Tibial artery (tissue), 4 donors: Measurements from ENCODE around the gene TIGAR.

Experiments
- DNase-seq, 2 donors: peaks; one replicate each; pipeline ENCODE4 v3.0.0-alpha.2; 2019
- H3K27ac ChIP-seq, 2 donors: fragments of 200-600 bp; sonication (generic) in 1 of 2; 1 replicate in 1 of 2; 2 replicates in 1 of 2; pipeline ENCODE4 v1.5.1; 2018 to 2019; ENCODE audit warnings: mild to moderate bottlenecking in 1 of 2
- H3K27me3 ChIP-seq, 2 donors: fragments of 200-600 bp; sonication (generic) in 1 of 2; one replicate each; pipeline versions ENCODE4 v1.5.1 to v1.6.0; 2016 to 2019
- H3K36me3 ChIP-seq, 3 donors: fragments of 200-600 bp; sonication (generic) in 2 of 3; one replicate each; pipeline ENCODE4 v1.5.1; 2016 to 2019; ENCODE audit warnings: mild to moderate bottlenecking in 2 of 3
- H3K4me1 ChIP-seq, 4 donors: fragments of 200-600 bp; sonication (generic) in 2 of 4; 1 replicate in 3 of 4; 2 replicates in 1 of 4; pipeline ENCODE4 v1.5.1; 2016 to 2019
- H3K4me3 ChIP-seq, 2 donors: fragments of 200-600 bp; sonication (generic) in 1 of 2; 1 replicate in 1 of 2; 2 replicates in 1 of 2; pipeline ENCODE4 v1.5.1; 2018 to 2019; ENCODE audit warnings: mild to moderate bottlenecking in 2 of 2
- H3K9me3 ChIP-seq, 3 donors: fragments of 200-600 bp; sonication (generic) in 1 of 3; one replicate each; pipeline ENCODE4 v1.5.1; 2016 to 2019
- intact Hi-C: fragments of 100-400 bp; cut with DNase I; formaldehyde crosslinking; loops from one replicate; pipeline ENCODE4 v1.15.0; 2023; ENCODE audit warnings: low total_unique reads
- TF ChIP-seq, protein P1 (sequence below), 2 experiments: fragments of 200-600 bp in 1 of 2; fragments of 450-650 bp in 1 of 2; IDR thresholded peaks; one replicate each; pipeline ENCODE4 v1.5.1; 2017 to 2019; ENCODE audit warnings: antibody characterized with exemption in 2 of 2, mild to moderate bottlenecking in 1 of 2, moderate library complexity in 1 of 2

Gene TIGAR

GRCh38 chr12:4292341-4293073 is 28.5 kb upstream of the TIGAR start:
- peak in 1 of 2 donors; percentile 59 for DNase-seq
- intact Hi-C loops: no loop called here
- Histone ChIP-seq H3K27ac (no peak overlapping the region), H3K27me3 (no peaks in the 10 kb centered on the region), H3K4me3 (no peak overlapping the region), H3K4me1 (peaks cover 0 to 27% (median 12%) of the 10 kb centered on the region in 4 donors), H3K36me3 (peaks cover 29 to 58% (median 53%) of the 10 kb centered on the region in 3 donors), H3K9me3 (no peaks in the 10 kb centered on the region)
- TF ChIP-seq, protein P1, sequence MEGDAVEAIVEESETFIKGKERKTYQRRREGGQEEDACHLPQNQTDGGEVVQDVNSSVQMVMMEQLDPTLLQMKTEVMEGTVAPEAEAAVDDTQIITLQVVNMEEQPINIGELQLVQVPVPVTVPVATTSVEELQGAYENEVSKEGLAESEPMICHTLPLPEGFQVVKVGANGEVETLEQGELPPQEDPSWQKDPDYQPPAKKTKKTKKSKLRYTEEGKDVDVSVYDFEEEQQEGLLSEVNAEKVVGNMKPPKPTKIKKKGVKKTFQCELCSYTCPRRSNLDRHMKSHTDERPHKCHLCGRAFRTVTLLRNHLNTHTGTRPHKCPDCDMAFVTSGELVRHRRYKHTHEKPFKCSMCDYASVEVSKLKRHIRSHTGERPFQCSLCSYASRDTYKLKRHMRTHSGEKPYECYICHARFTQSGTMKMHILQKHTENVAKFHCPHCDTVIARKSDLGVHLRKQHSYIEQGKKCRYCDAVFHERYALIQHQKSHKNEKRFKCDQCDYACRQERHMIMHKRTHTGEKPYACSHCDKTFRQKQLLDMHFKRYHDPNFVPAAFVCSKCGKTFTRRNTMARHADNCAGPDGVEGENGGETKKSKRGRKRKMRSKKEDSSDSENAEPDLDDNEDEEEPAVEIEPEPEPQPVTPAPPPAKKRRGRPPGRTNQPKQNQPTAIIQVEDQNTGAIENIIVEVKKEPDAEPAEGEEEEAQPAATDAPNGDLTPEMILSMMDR (IDR thresholded peaks at IDR 0.05): no peak

DNA sequence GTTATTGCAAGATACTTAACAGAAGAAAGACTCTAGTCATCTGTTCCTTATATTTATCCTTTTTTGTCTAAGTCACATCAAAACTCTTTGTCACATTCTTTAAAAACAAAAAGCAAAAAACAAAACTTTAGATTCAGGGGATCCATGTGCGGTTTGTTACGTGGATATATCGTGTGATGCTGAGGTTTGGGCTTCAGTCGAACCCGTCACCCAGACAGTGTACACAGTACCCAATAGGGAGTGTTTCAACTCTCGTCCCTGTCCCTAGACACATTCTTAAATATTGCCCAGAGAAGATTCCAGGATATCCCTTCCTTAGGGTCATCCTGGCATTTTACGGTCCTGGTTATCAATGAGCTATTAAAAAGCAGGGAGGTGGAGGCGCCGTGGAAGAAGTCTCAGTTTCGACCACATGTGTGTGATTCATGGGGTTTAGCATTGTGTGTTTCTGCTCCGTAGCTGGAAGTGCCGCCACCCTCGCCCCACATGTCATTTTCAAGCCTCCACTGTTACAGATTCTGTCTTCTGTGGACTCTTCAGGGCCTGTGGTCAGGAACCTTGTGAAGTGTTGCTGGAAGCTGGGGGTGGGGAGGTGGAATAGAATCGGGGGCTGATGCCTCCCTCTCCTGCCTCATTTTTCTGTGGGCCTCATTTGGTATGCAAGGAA is 27.6 kb upstream of the TIGAR start:
- H3K9me3 ChIP-seq: no peaks in the 10 kb centered on the region
- intact Hi-C loops: no loop called here
- no peak overlapping the region for H3K4me3 ChIP-seq
- TF ChIP-seq, protein P1 (IDR thresholded peaks at IDR 0.05): no peak
- H3K27me3 ChIP-seq: no peaks in the 10 kb centered on the region
- peaks cover 21 to 56% (median 56%) of the 10 kb centered on the region in 3 donors for H3K36me3 ChIP-seq
- peaks cover 0 to 18% (median 12%) of the 10 kb centered on the region in 4 donors for H3K4me1 ChIP-seq
- DNase-seq: peak in 1 of 2 donors; percentile 44
- no peak overlapping the region for H3K27ac ChIP-seq

DNA sequence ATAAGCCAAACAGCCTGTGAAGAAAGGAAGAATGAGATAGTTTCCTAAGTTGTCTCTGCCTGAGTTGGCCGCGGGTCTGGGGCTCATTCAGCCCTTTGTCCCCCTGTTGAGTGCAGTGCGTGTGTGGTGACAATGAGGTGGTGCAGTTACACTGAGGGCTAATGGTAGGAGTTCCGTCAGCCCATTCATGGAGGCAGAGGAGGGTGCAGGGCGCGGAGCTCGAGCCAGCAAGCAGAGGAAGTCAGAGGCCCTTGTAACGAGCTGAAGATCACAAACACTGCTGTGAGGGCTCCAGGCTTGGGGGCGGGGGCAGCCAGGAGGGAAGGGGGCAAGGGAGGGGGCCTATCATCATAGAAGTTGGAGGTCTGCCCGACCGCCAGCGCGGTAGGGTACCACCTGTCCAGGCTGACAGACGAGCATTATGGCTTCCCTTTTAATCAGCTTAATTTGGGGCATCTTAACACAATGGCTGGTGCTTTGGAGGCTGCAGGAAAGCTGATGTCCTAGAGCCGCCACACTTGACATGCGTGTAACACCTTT is 27.0 kb upstream of the TIGAR start:
- Histone ChIP-seq H3K27me3 (no peaks in the 10 kb centered on the region), H3K27ac (no peak overlapping the region), H3K4me3 (no peak overlapping the region), H3K36me3 (peaks cover 15 to 56% (median 50%) of the 10 kb centered on the region in 3 donors), H3K4me1 (peaks cover 0 to 15% (median 11%) of the 10 kb centered on the region in 4 donors), H3K9me3 (no peaks in the 10 kb centered on the region)
- TF ChIP-seq, protein P1 (IDR thresholded peaks at IDR 0.05): no peak
- peak in 1 of 2 donors; percentile 33 for DNase-seq
- intact Hi-C loops: no loop called here

DNA sequence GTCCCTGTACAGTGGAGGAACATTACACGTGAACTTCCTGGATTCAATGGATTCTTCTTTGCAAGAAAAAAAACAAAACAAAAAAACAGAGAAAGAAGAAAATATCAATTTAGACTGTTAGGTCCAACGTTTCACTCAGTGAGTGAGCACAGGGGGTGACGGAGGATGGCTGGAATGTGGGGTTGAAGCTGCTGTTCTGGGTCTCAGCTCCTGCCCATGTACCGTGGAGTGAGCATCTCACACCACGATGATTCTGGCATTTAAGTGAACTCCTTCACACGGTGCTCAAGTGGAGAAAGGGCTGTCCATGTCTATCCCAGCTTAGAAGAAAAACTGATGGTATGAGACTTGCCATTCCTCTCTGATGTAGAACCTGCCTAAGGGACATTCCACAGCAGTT is 24.3 kb upstream of the TIGAR start:
- TF ChIP-seq, protein P1 (IDR thresholded peaks at IDR 0.05): no peak
- Histone ChIP-seq H3K4me3 (no peak overlapping the region), H3K27me3 (no peaks in the 10 kb centered on the region), H3K27ac (no peak overlapping the region), H3K4me1 (peaks cover 0 to 15% (median 8%) of the 10 kb centered on the region in 4 donors), H3K36me3 (peaks cover 0 to 50% (median 45%) of the 10 kb centered on the region in 3 donors), H3K9me3 (no peaks in the 10 kb centered on the region)
- peak in 1 of 2 donors; percentile 1 for DNase-seq
- intact Hi-C loops: no loop called here

DNA sequence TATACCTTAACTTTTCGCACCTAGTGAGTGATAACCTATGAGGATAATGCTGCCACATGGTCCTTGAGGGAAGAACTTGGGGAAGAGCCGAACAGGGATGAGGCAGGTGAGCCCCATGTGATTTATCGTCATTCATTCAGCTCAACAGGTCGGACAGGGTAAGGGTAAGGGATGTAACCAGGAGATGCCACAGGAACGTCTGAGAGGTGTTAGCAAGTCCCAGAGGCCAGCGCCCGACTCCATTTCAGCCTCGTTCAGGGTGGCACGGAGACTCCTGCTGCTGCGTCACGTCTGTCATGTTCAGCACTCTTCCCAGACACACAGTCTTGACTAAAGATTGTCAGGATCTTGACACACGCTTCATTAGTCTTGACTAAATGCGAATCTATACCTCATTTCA is 23.4 kb upstream of the TIGAR start:
- intact Hi-C loops: no loop called here
- no peaks in the 10 kb centered on the region for H3K27me3 ChIP-seq
- TF ChIP-seq, protein P1 (IDR thresholded peaks at IDR 0.05): no peak
- no peaks in the 10 kb centered on the region for H3K9me3 ChIP-seq
- H3K4me3 ChIP-seq: no peak overlapping the region
- H3K36me3 ChIP-seq: peaks cover 8 to 58% (median 51%) of the 10 kb centered on the region in 3 donors
- peaks cover 0 to 12% (median 2%) of the 10 kb centered on the region in 4 donors for H3K4me1 ChIP-seq
- no peak overlapping the region for H3K27ac ChIP-seq
- DNase-seq: peak in 1 of 2 donors; percentile 48
